GM12878 (cell line): ENCODE measurements around the gene TYW1. TPM values are rescaled to one million over a fixed set of nuclear protein-coding genes. Genes with fewer than 3 reads are reported as not detected.
"Not testable (repeated sequence)": the region's sequence is repeated elsewhere in the genome, so short reads cannot be mapped to it uniquely, and the experiment has no call there.

Source experiments
- ATAC-seq: fragments of 200-7000 bp; cut with Tn5 transposase; 3 replicates; pipeline ENCODE4 v1.9.1; 2020; ENCODE audit warnings: mild to moderate bottlenecking, moderate library complexity
- BruUV-seq: library from RNA; stranded (reverse); fragments of 400-500 nt; replicated peaks from 2 replicates; lab custom pipeline; 2021; lab: Mats Ljungman, UMichigan
- CTCF ChIA-PET: fragments of 300-600 bp; sonication (Branson Sonifier 250); formaldehyde crosslinking; extraction: SDS; loops from one replicate; lab custom pipeline; 2021; ENCODE audit warnings: inconsistent platforms; lab: Yijun Ruan, JAX
- POLR2A ChIA-PET: fragments of 350-600 bp; formaldehyde crosslinking; extraction: SDS; loops from one replicate; lab custom pipeline; 2021; ENCODE audit warnings: inconsistent platforms; lab: Charles Lee
- RAD21 ChIA-PET: fragments of 300-600 bp; sonication (Branson Sonifier 250); formaldehyde crosslinking; loops from one replicate; lab custom pipeline; 2023; ENCODE audit warnings: antibody characterized with exemption; ENCODE audit not compliant: unreplicated experiment; lab: Charles Lee
- SMC1A ChIA-PET: fragments of 300-600 bp; sonication (Branson Sonifier 250); formaldehyde crosslinking; loops from one replicate; lab custom pipeline; 2023; ENCODE audit not compliant: unreplicated experiment, uncharacterized antibody; lab: Charles Lee
- DNase-seq: peaks from one replicate; pipeline ENCODE4 v3.0.0-alpha.2; 2011; ENCODE audit warnings: low read depth, low spot score
- FAIRE-seq: peaks from 3 replicates; lab custom pipeline; 2011; peaks lifted over from hg19 to GRCh38; lab: Jason Lieb, UNC
- H2AFZ ChIP-seq: 2 replicates; pipeline ENCODE4 v1.6.0; 2011; ENCODE audit warnings: low read depth, low read length, control low read depth; ENCODE audit not compliant: control insufficient read depth
- H3K27ac ChIP-seq: 2 replicates; pipeline ENCODE4 v1.5.1; 2011; ENCODE audit warnings: control low read depth; ENCODE audit not compliant: control insufficient read depth, insufficient read depth
- H3K27me3 ChIP-seq, 2 experiments: replicated peaks in 1 of 2; 2 replicates each; pipeline versions ENCODE4 v1.6.0 to v1.6.1; 2011; ENCODE audit warnings: low read length in 1 of 2; ENCODE audit not compliant: control insufficient read depth in 2 of 2, insufficient read depth in 2 of 2
- H3K36me3 ChIP-seq, 2 experiments: 2 replicates each; pipeline ENCODE4 v1.5.1; 2011; ENCODE audit warnings: low read length in 1 of 2; ENCODE audit not compliant: control insufficient read depth in 2 of 2, insufficient read depth in 2 of 2
- H3K4me1 ChIP-seq: 2 replicates; pipeline ENCODE4 v1.6.1; 2011; ENCODE audit warnings: mild to moderate bottlenecking, low read length, moderate library complexity, mixed read lengths; ENCODE audit not compliant: control insufficient read depth, insufficient read depth
- H3K4me2 ChIP-seq: 2 replicates; pipeline ENCODE4 v1.6.0; 2011; ENCODE audit warnings: control low read depth; ENCODE audit not compliant: control insufficient read depth, insufficient read depth
- H3K4me3 ChIP-seq: fragments of 200-600 bp; sonication (generic); 2 replicates; pipeline ENCODE4 v1.5.1; 2016
- H3K79me2 ChIP-seq: 2 replicates; pipeline ENCODE4 v1.6.0; 2011; ENCODE audit warnings: low read length; ENCODE audit not compliant: control insufficient read depth, insufficient read depth
- H3K9ac ChIP-seq: 2 replicates; pipeline ENCODE4 v1.8.0; 2011; ENCODE audit warnings: low read length, control low read depth, mixed read lengths; ENCODE audit not compliant: control insufficient read depth, insufficient read depth
- H3K9me3 ChIP-seq: replicated peaks from 3 replicates; pipeline ENCODE4 v1.5.1; 2011; ENCODE audit warnings: mild to moderate bottlenecking, low read length; ENCODE audit not compliant: control insufficient read depth, insufficient read depth
- H4K20me1 ChIP-seq: 2 replicates; pipeline ENCODE4 v1.6.0; 2011; ENCODE audit not compliant: control insufficient read depth, insufficient read depth
- BACH1 ChIP-seq: fragments of 450-650 bp; IDR thresholded peaks from 2 replicates; pipeline ENCODE4 v1.6.1; 2017; ENCODE audit warnings: mild to moderate bottlenecking, borderline replicate concordance
- CREB1 ChIP-seq: IDR thresholded peaks from 2 replicates; pipeline ENCODE4 v1.6.1; 2012; ENCODE audit warnings: low read depth, mild to moderate bottlenecking, inconsistent platforms
- CREM ChIP-seq: IDR thresholded peaks from 2 replicates; pipeline ENCODE4 v1.6.1; 2014; ENCODE audit warnings: antibody characterized with exemption, low read depth
- DPF2 ChIP-seq: fragments of 450-650 bp; IDR thresholded peaks from 2 replicates; pipeline ENCODE4 v1.6.1; 2017; ENCODE audit warnings: mild to moderate bottlenecking
- FOXK2 ChIP-seq: fragments of 450-650 bp; IDR thresholded peaks from 2 replicates; pipeline ENCODE4 v1.6.1; 2017; ENCODE audit warnings: mild to moderate bottlenecking, moderate library complexity
- HCFC1 ChIP-seq: fragments of 150-350 bp; IDR thresholded peaks from 2 replicates; pipeline ENCODE4 v1.6.1; 2014; ENCODE audit warnings: low read length
- HDGF ChIP-seq: fragments of 450-650 bp; IDR thresholded peaks from 2 replicates; pipeline ENCODE4 v1.6.1; 2016; ENCODE audit warnings: antibody characterized with exemption
- IKZF1 ChIP-seq: fragments of 450-650 bp; conservative IDR thresholded peaks from 2 replicates; pipeline ENCODE4 v1.6.1; 2017; ENCODE audit warnings: antibody characterized with exemption, mild to moderate bottlenecking
- NBN ChIP-seq: fragments of 450-650 bp; IDR thresholded peaks from 2 replicates; pipeline ENCODE4 v1.6.1; 2016
- POLR2A ChIP-seq: IDR thresholded peaks from 2 replicates; pipeline ENCODE4 v1.6.1; 2011; ENCODE audit warnings: low read depth, mild to moderate bottlenecking, low read length
- RB1 ChIP-seq: fragments of 450-650 bp; formaldehyde crosslinking; IDR thresholded peaks from 2 replicates; pipeline ENCODE4 v1.6.1; 2017; ENCODE audit warnings: mild to moderate bottlenecking, borderline replicate concordance
- RELA ChIP-seq: fragments of 450-650 bp; IDR thresholded peaks from 2 replicates; pipeline ENCODE4 v1.8.0; 2014; ENCODE audit warnings: borderline replicate concordance; ENCODE audit not compliant: partially characterized antibody
- RUNX3 ChIP-seq: IDR thresholded peaks from 2 replicates; pipeline ENCODE4 v1.6.1; 2012; ENCODE audit warnings: low read length, inconsistent platforms
- SIN3A ChIP-seq: IDR thresholded peaks from 2 replicates; pipeline ENCODE4 v1.6.1; 2012; ENCODE audit warnings: low read depth, low read length, improper control_type of control experiment
- SIX5 ChIP-seq: IDR thresholded peaks from 2 replicates; pipeline ENCODE4 v1.6.1; 2011; ENCODE audit warnings: mild to moderate bottlenecking, low read depth, low read length, moderate library complexity; ENCODE audit not compliant: severe bottlenecking
- SMAD5 ChIP-seq: IDR thresholded peaks from 2 replicates; pipeline ENCODE4 v1.6.1; 2016; ENCODE audit warnings: antibody characterized with exemption, low read depth
- TAF1 ChIP-seq: IDR thresholded peaks from 2 replicates; pipeline ENCODE4 v1.6.1; 2011; ENCODE audit warnings: mild to moderate bottlenecking, low read depth, low read length, borderline replicate concordance
- TCF12 ChIP-seq: IDR thresholded peaks from 2 replicates; pipeline ENCODE4 v1.6.1; 2011; ENCODE audit warnings: low read depth, mild to moderate bottlenecking, low read length
- YY1 ChIP-seq: IDR thresholded peaks from 2 replicates; pipeline ENCODE4 v1.6.1; 2011; ENCODE audit warnings: low read depth, mild to moderate bottlenecking, low read length
- WGBS: methylation state at CpG from one replicate; pipeline ENCODE4 v1.1.6; 2016; ENCODE audit warnings: low lambda C conversion rate; ENCODE audit not compliant: insufficient replicate concordance, insufficient coverage; ENCODE audit errors: missing lambda C conversion rate; 5-methylcytosine and 5-hydroxymethylcytosine counted together
- in situ Hi-C: fragments of 300-500 bp; cut with MboI; formaldehyde crosslinking; loops from 9 replicates; pipeline ENCODE4 v1.14.3; 2018; ENCODE audit warnings: mixed read lengths
- intact Hi-C: fragments of 100-400 bp; cut with micrococcal nuclease; formaldehyde crosslinking; loops from one replicate; pipeline ENCODE4 v1.14.2; 2022; ENCODE audit not compliant: unreplicated experiment
- polyA plus RNA-seq, 11 experiments: library from polyadenylated mRNA; depleted of rRNA in 4 of 11; unstranded in 6 of 11; stranded (reverse) in 5 of 11; fragments of >200 nt; fragmentation: Nextera tagmentation in 4 of 11; fragmentation: Illumina TruSeq in 1 of 11; extraction: Ambion mirVana in 4 of 11; extraction: Trizol in 1 of 11; gene quantifications; 1 replicate in 1 of 11; 2 replicates in 10 of 11; pipeline versions ENCODE4 v1.2.1 to v1.2.3, GENCODE V29; 2011 to 2016; ENCODE audit warnings: inconsistent platforms in 2 of 11, missing spikeins in 2 of 11, low read depth in 1 of 11
- total RNA-seq, 4 experiments: library from RNA; depleted of rRNA in 3 of 4; stranded (reverse); fragments of >200 nt in 3 of 4; fragmentation: Illumina TruSeq in 1 of 4; extraction: Trizol in 1 of 4; gene quantifications; 2 replicates each; pipeline versions ENCODE4 v1.2.1 to v1.2.3, GENCODE V29; 2013 to 2021
- TF ChIP-seq, protein P1 (sequence below): fragments of 450-650 bp; formaldehyde crosslinking; IDR thresholded peaks from 2 replicates; pipeline ENCODE4 v1.5.0; 2022; ENCODE audit warnings: mild to moderate bottlenecking, missing genetic modification characterization
- TF ChIP-seq, protein P2 (sequence below), 3 experiments: IDR thresholded peaks in 2 of 3; conservative IDR thresholded peaks in 1 of 3; 2 replicates each; pipeline ENCODE4 v1.5.1; 2011; ENCODE audit warnings: low read depth in 3 of 3, low read length in 3 of 3, mild to moderate bottlenecking in 3 of 3, control low read depth in 2 of 3, moderate library complexity in 2 of 3, inconsistent platforms in 1 of 3, mixed read lengths in 1 of 3; ENCODE audit not compliant: control insufficient read depth in 2 of 3, insufficient read depth in 1 of 3; ENCODE audit errors: extremely low read depth in 1 of 3

TYW1 gene
- total and polyA plus RNA-seq, 10 of the 15 experiments (the other 5 are each of a cell fraction or from before 2014, with no cell fraction given), result 11.3 to 29.0 (median 18.4) TPM

DNA sequence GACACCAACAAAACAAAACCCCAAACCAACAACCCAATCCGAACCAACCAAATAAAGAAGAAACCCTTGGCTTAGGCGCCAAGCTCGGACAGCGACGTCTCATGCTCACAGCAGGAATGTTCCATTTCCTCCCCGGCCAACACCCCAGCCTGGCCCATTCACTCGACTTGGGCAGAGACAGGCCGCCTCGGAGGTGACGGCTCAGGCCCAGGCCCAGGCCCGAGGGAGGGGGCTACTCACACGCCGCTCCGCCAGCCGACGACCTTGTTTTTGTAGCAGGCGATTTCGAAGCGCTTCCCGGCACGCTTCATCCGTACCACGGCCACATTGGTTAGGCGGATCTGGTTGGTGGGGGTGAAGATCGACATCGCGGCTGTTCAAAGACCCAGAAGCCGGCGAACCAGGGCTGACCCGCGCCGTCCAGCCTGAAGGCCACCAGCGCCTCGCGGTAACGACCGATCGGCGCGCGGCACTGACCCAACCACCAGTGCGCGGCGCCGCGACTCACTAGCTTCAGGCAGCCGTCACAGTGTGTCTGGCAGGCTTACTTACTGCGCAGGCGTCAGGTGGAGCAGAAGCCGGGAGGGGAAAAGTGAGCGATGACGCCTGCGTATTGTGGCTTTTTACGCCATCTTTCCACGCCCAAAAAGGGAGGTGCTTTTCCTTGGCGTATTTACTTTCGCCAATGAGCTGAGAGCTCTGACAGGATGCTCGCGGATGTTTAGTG lies 1.4 kb upstream of the TYW1 start, which contains the start of gene SBDS:
Gene SBDS, minus strand, starts transcription at position 537 of the 727 bp plus-strand sequence. Its CDS starts 169 bp downstream, at position 368.
- Histone ChIP-seq H3K9ac (peak within 1 kb of the TSS; percentile 76), H2AFZ (peak within 1 kb of the TSS; percentile 73), H3K4me3 (peak within 1 kb of the TSS; percentile 88), H3K27ac (peak within 1 kb of the TSS; percentile 80), H3K4me2 (peak within 1 kb of the TSS; percentile 84), H3K79me2 (peaks cover 14% of the 10 kb centered on the region)
- H3K4me1 ChIP-seq, H3K36me3 ChIP-seq, H4K20me1 ChIP-seq, H3K27me3 ChIP-seq, H3K9me3 ChIP-seq, in situ Hi-C loops: not testable (repeated sequence)
- ChIA-PET CTCF (interaction anchor here (0.6 to 1.2 kb wide), 3 partner anchors 44 to 314 kb away, joined by 3 to 4 read pairs (median 3); no protein-coding TSS in a partner anchor), SMC1A (interaction anchor here (0.6 to 2.0 kb wide), 3 partner anchors 74 to 363 kb away, joined by 3 to 5 read pairs (median 5); partner anchors contain the start of gene TMEM248), RAD21 (interaction anchor here (0.7 to 1.6 kb wide), 4 partner anchors 79 to 1244 kb away, joined by 3 to 4 read pairs (median 4); no protein-coding TSS in a partner anchor), POLR2A (interaction anchor here (0.7 to 1.6 kb wide), 5 partner anchors 73 to 502 kb away, joined by 3 to 5 read pairs (median 3); partner anchors contain the start of gene TMEM248)
- ATAC-seq (peak; percentile 78), FAIRE-seq (peak; percentile 99), DNase-seq (peak; percentile 99)
- intact Hi-C loops, result loop anchor here (5.0 kb wide), 1 partner anchor 73 kb away; the partner anchor contains the start of gene TMEM248
- BruUV-seq, result TSS peak; percentile 72
- 1% methylated on average over 59 of the region's 59 CpGs for WGBS
- TF ChIP-seq BACH1 (peak; percentile 83), YY1 (peak; percentile 82), RELA (peak; percentile 10), DPF2 (peak; percentile 36; the same call in 1 of the 2 replicates), FOXK2 (peak; percentile 90), SIN3A (0 out of 2 replicates have a peak, but pooled peaks have one; percentile 18), CREB1 (peak; percentile 84), TAF1 (peak; percentile 79), RB1 (peak; percentile 73; the same call in 1 of the 2 replicates), IKZF1 (peak; percentile 54), RUNX3 (peak; percentile 52), NBN (peak; percentile 60; the same call in 1 of the 2 replicates), HCFC1 (peak; percentile 68), POLR2A (peak; percentile 88), HDGF (peak; percentile 73; the same call in 1 of the 2 replicates), TCF12 (peak; percentile 26; the same call in 1 of the 2 replicates), SMAD5 (peak; percentile 66; the same call in 1 of the 2 replicates), CREM (peak; percentile 77), SIX5 (peak; percentile 56)
- TF ChIP-seq, protein P1, sequence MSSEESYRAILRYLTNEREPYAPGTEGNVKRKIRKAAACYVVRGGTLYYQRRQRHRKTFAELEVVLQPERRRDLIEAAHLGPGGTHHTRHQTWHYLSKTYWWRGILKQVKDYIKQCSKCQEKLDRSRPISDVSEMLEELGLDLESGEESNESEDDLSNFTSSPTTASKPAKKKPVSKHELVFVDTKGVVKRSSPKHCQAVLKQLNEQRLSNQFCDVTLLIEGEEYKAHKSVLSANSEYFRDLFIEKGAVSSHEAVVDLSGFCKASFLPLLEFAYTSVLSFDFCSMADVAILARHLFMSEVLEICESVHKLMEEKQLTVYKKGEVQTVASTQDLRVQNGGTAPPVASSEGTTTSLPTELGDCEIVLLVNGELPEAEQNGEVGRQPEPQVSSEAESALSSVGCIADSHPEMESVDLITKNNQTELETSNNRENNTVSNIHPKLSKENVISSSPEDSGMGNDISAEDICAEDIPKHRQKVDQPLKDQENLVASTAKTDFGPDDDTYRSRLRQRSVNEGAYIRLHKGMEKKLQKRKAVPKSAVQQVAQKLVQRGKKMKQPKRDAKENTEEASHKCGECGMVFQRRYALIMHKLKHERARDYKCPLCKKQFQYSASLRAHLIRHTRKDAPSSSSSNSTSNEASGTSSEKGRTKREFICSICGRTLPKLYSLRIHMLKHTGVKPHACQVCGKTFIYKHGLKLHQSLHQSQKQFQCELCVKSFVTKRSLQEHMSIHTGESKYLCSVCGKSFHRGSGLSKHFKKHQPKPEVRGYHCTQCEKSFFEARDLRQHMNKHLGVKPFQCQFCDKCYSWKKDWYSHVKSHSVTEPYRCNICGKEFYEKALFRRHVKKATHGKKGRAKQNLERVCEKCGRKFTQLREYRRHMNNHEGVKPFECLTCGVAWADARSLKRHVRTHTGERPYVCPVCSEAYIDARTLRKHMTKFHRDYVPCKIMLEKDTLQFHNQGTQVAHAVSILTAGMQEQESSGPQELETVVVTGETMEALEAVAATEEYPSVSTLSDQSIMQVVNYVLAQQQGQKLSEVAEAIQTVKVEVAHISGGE (CRISPR knock-in tag), result peak; percentile 87
- TF ChIP-seq, protein P2, sequence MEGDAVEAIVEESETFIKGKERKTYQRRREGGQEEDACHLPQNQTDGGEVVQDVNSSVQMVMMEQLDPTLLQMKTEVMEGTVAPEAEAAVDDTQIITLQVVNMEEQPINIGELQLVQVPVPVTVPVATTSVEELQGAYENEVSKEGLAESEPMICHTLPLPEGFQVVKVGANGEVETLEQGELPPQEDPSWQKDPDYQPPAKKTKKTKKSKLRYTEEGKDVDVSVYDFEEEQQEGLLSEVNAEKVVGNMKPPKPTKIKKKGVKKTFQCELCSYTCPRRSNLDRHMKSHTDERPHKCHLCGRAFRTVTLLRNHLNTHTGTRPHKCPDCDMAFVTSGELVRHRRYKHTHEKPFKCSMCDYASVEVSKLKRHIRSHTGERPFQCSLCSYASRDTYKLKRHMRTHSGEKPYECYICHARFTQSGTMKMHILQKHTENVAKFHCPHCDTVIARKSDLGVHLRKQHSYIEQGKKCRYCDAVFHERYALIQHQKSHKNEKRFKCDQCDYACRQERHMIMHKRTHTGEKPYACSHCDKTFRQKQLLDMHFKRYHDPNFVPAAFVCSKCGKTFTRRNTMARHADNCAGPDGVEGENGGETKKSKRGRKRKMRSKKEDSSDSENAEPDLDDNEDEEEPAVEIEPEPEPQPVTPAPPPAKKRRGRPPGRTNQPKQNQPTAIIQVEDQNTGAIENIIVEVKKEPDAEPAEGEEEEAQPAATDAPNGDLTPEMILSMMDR (IDR thresholded peaks at IDR 0.05 in 2 of 3, conservative IDR thresholded peaks at IDR 0.05 in 1 of 3; ENCODE audit: control insufficient read depth in 2 of 3, extremely low read depth in 1 of 3, insufficient read depth in 1 of 3, low read depth in 3 of 3, low read length in 3 of 3), result peak in 1 of 3 experiments; percentile 10; a peak in 1 of 6 replicates
